ENCODE measurements around the gene SIN3A.
"Not testable (repeated sequence)": the region's sequence is repeated elsewhere in the genome, so short reads cannot be mapped to it uniquely, and the experiment has no call there.

Gene SIN3A

DNA sequence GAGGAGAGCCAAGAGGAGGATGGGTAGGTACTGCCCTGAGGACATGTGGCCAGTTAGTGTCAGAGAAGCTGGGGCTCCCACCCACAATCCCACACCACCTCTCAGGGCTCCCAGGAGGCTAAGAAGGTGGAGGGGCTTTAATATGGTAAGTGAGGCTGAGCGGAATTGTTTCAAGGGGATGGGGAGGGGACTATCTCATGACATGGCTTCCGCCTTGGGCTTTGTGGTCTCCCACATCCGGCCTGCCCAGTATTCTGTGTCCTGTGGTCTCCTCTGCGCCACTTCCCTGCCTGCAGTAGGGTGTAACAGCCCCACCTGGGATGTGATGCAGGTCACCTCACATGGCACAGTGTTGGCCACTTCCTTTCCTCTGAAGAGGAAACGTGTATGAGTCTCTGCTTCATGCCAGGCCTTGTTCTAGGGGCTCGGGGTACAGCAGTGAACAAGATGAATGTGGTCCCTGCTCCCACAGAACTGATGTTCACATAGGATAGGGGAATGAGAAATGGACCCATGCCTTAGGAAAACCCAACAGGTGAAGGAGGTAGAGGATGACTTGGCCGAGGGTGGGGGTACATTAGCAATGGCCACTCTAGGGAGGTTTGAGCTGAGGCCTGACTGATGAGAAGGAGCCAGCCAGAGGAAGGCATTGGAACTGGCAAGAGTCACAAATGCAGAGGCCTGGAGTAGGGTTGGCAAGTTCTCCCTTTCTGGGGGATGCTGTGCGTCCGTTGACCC lies 101.5 kb downstream of the SIN3A start:
- no peak for DNase-seq (ENCODE audit: low read depth)
- no peak overlapping the region for H3K4me3 ChIP-seq (ENCODE audit: low read length)
- TF ChIP-seq, protein P1, sequence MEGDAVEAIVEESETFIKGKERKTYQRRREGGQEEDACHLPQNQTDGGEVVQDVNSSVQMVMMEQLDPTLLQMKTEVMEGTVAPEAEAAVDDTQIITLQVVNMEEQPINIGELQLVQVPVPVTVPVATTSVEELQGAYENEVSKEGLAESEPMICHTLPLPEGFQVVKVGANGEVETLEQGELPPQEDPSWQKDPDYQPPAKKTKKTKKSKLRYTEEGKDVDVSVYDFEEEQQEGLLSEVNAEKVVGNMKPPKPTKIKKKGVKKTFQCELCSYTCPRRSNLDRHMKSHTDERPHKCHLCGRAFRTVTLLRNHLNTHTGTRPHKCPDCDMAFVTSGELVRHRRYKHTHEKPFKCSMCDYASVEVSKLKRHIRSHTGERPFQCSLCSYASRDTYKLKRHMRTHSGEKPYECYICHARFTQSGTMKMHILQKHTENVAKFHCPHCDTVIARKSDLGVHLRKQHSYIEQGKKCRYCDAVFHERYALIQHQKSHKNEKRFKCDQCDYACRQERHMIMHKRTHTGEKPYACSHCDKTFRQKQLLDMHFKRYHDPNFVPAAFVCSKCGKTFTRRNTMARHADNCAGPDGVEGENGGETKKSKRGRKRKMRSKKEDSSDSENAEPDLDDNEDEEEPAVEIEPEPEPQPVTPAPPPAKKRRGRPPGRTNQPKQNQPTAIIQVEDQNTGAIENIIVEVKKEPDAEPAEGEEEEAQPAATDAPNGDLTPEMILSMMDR (conservative IDR thresholded peaks at IDR 0.05; ENCODE audit: low read length): no peak

DNA sequence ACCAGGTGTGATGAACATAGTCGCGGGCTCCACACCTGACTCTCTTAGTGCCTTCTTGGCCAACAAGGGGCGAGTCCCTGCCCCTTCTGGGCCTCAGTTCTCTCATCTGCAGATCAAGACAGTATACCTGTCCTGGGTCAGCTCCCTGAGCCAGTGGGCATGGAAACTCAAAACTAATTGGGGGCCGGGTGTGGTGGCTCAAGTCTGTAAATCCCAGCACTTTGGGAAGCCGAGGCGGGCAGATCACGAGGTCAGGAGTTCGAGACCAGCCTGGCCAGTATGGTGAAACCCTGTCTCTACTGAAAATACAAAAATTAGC lies 102.2 kb downstream of the SIN3A start:
- not testable (repeated sequence) for H3K4me3 ChIP-seq (ENCODE audit: low read length); DNase-seq (ENCODE audit: low read depth)

DNA sequence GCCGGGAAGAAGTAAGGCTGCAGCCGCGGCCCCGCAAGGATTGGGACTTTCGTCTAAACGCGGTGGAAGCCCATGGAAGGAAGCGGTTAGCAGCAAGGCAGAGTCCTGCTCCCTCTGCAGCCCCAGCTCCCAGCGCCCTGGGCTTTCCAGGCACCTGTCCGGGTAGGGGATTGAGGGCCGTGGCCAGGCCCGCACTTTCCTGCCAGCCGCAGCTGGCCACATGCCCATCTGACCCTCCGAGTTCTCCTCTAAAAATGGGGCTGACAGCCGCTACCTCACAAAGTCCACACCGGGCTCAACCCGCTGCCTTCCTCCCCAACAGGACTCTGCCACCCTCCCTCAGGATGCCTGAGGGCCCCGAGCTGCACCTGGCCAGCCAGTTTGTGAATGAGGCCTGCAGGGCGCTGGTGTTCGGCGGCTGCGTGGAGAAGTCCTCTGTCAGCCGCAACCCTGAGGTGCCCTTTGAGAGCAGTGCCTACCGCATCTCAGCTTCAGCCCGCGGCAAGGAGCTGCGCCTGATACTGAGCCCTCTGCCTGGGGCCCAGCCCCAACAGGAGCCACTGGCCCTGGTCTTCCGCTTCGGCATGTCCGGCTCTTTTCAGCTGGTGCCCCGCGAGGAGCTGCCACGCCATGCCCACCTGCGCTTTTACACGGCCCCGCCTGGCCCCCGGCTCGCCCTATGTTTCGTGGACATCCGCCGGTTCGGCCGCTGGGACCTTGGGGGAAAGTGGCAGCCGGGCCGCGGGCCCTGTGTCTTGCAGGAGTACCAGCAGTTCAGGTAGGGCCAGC lies 102.7 kb downstream of the SIN3A start:
- peak overlapping the region; percentile 73 for H3K4me3 ChIP-seq (ENCODE audit: low read length)
- TF ChIP-seq, protein P1 (conservative IDR thresholded peaks at IDR 0.05; ENCODE audit: low read length): no peak
- no peak for DNase-seq (ENCODE audit: low read depth)

DNA sequence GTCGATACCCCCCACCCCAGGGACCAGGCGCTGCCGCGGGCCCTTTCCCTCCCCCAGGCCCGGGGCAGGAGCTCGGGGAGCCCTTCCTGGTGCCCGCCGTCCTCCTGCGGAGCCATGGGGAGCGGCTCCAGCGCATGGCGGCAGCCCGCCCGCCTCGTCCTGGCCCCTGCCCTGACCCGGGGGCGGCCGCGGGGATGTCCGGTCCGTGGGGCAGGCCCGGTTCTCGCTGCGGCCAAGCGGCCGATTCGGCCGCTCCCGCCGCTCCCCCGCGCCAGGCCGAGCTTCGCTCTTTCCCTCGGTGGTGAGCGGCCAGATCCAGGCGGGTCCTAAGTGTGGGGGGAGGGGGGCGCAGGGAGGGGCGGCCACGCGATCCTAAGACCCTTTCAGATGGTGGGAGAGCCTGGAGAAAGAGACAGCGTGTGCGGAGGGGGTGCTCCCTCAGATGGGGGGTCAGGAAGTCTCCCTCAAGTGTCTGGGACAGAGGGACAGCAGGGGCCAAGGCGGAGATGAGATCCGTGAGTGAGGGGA lies 103.4 kb downstream of the SIN3A start:
- DNase-seq (ENCODE audit: low read depth): no peak
- peak overlapping the region; percentile 73 for H3K4me3 ChIP-seq (ENCODE audit: low read length)
- TF ChIP-seq, protein P1 (conservative IDR thresholded peaks at IDR 0.05; ENCODE audit: low read length): no peak

DNA sequence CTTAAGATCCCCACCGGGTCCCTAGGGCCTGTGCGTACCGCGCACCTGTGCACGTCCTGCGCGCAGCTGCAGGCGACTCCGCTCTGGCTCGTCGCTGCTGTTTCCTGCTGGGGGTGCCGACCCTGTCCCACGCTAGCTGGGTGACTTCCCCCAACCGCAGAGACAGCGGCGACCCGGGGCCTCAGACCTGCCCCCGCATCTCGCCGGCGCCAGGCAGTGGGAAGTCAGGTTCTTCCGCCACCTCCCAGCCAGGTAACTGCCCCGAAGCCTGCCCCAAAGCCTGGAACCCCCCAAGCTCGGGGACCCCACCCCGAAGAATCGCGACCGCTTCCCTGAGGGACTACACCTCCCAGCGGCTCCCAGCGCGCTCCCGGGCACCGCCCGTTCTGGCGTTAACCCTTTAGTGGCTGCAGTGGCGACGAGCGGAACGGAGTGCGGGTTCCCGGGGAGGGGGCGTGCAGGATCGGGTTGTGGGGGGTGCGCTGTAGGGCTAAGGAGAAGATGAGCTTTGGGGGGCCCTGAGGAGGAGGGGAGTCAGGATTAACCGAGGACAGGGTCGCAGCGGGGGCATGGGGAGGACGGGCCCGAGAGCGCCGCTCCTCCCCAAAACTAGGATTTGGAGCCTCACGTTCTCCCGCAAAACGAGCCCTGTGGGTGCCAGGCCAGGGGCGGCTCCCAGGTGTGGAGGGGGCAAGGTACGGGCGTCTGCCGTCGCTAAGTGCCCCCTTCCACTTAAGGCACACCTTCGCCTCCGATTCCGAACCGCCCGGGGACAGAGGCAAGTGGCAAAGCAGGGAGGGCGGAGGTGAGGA lies 104.1 kb downstream of the SIN3A start:
- peak overlapping the region; percentile 73 for H3K4me3 ChIP-seq (ENCODE audit: low read length)
- TF ChIP-seq, protein P1 (conservative IDR thresholded peaks at IDR 0.05; ENCODE audit: low read length): no peak
- no peak for DNase-seq (ENCODE audit: low read depth)

DNA sequence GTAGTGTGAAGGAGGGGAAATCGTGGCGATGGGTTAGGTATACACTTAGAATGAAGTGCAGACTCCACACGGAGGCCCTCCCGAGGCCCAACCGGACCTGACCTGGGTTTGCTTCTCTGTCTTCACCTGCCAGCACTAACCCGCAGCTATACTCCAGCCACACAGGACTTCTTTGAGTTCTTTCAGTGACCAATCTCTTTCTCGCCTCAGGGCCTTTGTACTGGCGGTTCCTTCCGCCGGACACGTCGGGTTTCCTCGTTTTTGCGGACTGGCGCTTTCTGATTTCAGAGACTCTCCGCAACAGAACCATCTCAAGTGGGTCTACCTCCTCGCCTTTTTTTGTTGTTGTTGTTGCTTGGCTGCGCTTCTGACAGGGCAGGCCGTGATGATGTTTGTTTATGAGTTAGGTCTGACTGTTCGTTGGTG lies 104.7 kb downstream of the SIN3A start, which contains the start of gene NEIL1:
TSS of gene NEIL1 (plus strand) at position 244 of the 426 bp plus-strand sequence. CDS start 1,867 bp downstream, outside the sequence.
- no peak for DNase-seq (ENCODE audit: low read depth)
- TF ChIP-seq, protein P1 (conservative IDR thresholded peaks at IDR 0.05; ENCODE audit: low read length): no peak

DNA sequence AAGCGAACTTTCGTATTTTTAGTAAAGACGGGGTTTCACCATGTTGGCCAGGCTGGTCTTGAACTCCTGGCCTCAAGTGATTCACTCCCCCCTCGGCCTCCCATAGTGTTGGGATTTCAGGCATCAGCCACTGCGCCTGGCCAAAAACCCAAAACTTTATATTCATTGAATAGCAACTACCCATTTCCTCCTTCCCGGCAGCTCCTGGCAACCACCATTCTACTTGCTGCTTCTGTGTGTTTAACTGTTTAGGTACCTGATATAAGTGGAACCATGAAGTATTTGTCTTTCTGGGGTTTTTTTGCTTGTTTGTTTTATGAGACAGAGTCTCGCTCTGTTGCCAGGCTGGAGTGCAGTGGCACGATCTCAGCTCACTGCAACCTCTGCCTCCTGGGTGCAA lies 107.5 kb downstream of the SIN3A start:
- not testable (repeated sequence) for H3K4me3 ChIP-seq (ENCODE audit: low read length)
- DNase-seq (ENCODE audit: low read depth): peak; percentile 17

More for the DNA sequence above, 104.7 kb downstream of the SIN3A start, which contains the start of gene NEIL1:
- H3K4me3 ChIP-seq (ENCODE audit: low read length): peak within 1 kb of the TSS; percentile 73
